GM21360 (cell line): ENCODE measurements around the gene TIGIT.
"Not testable (repeated sequence)": the region's sequence is repeated elsewhere in the genome, so short reads cannot be mapped to it uniquely, and the experiment has no call there.

Experiments
- ATAC-seq: cut with Tn5 transposase; IDR thresholded peaks from one replicate; pipeline ENCODE4 v1.9.1; 2021; ENCODE audit warnings: mild to moderate bottlenecking, moderate library complexity; ENCODE audit not compliant: unreplicated experiment

Gene TIGIT

GRCh38 chr3:114293838-114294535 is at the start of gene TIGIT:
Gene TIGIT (plus strand): TSS chr3:114294028. CDS start chr3:114294062, 34 bp downstream.
- no peak for ATAC-seq

DNA sequence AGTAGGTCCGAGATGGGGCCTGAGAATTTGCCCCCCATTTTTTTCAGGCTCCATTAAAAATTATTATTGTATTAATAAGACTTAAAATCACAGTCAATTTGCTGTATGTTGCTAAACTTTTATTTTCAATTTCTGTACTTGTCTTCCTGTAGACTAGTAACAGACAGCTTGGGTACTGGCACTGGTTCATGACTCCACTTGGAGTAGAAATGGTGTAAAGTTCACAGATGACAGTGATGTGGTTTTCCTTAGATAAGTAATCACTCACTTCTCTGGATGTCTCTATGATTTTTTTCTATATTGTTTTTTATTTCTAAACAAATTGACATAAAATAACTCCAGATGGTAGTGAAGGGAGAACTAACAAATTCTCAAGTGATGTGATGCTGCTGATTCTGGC is 40.9 kb upstream of the TIGIT start:
- ATAC-seq, result no peak

GRCh38 chr3:114253505-114253904 is 40.3 kb upstream of the TIGIT start:
- ATAC-seq, result no peak

DNA sequence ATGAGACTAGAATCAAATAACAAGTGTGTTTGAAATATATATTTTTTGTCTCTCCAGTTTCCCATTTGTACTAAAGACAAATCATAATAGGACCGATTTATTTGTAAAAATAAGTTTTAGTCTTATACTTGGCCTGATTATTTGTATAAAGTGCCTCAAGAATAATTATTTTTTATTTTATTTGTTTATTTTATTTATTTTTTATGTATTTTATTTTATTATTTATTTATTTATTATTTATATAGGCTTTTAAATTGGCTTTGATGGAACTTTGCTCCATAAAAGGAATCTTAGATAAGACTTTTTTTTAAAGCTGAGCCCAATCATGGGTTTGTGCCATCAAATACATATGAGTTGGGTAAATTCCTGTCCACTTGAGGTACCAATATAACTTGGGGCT is 34.3 kb upstream of the TIGIT start:
- ATAC-seq, result no peak

- no peak for ATAC-seq
These were observed 33.7 kb upstream of the TIGIT start for GRCh38 chr3:114260152-114260551.

- ATAC-seq, result no peak
These were observed 23.8 kb upstream of the TIGIT start for GRCh38 chr3:114270019-114270418.

- ATAC-seq, result no peak
These were observed 21.6 kb upstream of the TIGIT start for GRCh38 chr3:114272271-114272670.

- no peak for ATAC-seq
These were observed 18.9 kb upstream of the TIGIT start for GRCh38 chr3:114274929-114275328.

DNA sequence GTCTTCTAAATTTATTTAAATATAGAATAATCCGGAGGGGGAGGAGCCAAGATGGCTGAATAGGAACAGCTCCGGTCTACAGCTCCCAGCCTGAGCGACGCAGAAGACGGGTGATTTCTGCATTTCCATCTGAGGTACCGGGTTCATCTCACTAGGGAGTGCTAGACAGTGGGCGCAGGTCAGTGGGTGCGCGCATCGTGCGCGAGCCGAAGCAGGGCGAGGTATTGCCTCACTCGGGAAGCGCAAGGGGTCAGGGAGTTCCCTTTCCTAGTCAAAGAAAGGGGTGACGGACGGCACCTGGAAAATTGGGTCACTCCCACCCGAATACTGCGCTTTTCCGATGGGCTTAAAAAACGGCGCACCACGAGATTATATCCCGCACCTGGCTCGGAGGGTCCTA is 17.0 kb upstream of the TIGIT start:
- ATAC-seq, result not testable (repeated sequence)

DNA sequence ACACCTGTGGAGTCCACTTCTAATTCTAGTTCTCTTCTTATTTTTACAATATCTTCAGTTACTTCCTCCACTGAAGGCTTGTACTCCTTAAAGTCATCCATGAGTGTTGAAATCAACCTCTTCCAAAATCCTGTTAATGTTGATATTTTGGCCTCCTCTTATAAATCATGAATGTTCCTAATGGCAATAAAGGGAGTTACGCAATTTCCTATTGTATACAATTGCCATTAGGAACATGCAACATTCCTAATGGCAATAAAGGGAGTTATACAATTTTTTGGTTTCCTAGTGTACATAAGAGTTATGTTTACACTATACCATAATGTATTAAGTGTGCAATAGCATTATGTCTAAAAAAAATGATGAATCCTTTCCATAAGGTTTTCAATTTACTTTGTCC is 9.2 kb upstream of the TIGIT start:
- ATAC-seq, result no peak

- no peak for ATAC-seq
These were observed 8.1 kb upstream of the TIGIT start for GRCh38 chr3:114285648-114286230.

DNA sequence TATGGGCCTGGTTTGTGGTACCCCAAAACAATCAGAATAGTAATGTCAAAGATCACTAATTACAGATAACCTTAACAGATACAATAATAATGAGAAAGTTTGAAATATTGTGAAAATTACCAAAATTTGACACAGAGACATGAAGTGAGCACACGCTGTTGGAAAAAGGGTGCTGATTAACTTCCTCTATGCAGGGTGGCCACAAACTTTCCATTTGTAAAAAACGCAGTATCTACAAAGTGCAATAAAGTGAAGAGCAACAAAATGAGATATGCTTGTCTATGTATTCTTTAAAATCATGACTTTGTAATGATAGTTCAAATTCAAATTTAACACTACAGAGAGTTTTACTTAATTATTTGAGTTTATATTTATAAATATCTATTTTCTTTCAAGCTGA is 7.6 kb upstream of the TIGIT start:
- ATAC-seq, result no peak

- ATAC-seq, result peak; percentile 87
These were observed 2.6 kb upstream of the TIGIT start for GRCh38 chr3:114290911-114291901.

- no peak for ATAC-seq
These were observed 1.2 kb downstream of the TIGIT start for GRCh38 chr3:114294940-114295480.

DNA sequence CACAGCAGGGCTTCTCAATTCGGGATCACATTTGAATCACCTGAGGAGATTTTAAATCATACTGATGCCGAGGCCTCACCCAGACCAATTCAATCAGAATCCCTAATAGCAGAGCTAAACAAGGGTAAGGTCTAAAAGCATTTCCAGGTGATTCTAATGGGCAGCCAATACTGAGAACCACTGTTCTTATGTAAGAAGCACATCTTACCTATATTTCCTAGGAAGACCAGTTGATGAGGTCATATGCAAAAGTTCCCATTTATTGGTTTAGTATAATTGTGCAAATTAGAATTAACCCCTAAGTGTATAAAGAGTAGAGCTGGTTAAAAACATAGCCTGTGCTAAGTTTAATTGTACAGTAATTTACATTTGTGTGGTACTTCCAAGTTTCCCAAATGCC is 2.1 kb downstream of the TIGIT start:
- no peak for ATAC-seq

GRCh38 chr3:114299421-114299820 is 5.6 kb downstream of the TIGIT start:
- no peak for ATAC-seq

DNA sequence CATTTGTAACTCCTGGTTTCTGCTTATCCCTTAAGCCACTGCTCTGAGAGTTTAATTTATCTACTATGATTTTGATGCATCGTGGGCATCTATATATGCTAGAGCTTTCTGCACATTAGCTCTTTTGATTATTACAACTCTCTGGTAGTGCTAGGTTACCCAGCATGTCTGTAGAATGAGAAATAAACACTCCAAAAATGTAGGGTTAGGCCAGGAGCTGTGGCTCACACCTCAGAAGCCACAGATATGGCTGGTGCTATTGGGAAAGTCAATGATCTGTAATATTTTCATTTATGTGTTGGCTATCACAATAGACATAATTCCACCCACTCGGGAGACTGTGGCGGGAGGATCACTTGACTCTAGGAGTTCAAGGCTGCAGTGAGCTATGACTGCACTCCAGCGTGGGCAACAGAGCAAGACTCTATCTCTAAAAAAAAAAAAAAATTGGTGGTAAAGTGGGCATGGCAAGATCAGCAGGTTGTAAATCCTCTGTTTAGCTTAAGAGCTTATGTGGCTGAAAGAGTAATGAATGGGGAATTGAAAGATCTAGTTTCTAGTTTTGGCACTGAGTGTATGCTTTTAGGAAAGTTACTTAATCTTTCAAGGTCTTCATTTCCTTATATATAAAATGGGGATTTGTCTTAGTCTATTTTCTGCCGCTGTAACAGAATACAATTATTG is 6.3 kb downstream of the TIGIT start:
- peak; percentile 53 for ATAC-seq

GRCh38 chr3:114307222-114307830 is 13.5 kb downstream of the TIGIT start:
- ATAC-seq, result peak; percentile 37

GRCh38 chr3:114307832-114308231 is 14.0 kb downstream of the TIGIT start:
- ATAC-seq, result no peak

DNA sequence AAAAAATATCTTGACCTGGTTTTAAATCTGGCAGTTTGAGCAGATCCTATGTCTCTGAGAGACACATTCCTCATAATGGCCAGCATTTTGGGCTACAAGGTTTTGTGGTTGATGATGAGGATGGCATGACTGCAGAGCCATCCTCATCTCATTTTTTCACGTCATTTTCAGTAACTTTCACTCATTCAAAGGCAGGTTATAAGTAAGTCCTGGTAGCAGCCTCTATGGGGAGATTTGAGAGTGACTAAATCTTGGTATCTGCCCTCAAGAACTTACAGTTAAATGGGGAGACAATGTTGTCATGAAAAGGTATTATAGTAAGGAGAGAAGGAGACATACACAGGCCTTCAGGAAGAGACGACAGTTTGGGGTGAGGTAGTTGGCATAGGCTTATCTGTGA is 14.5 kb downstream of the TIGIT start:
- ATAC-seq, result peak; percentile 23
